CD14-positive monocyte (primary cell): ENCODE data around the gene TRIM62. TPM values are rescaled to one million over a fixed set of nuclear protein-coding genes. Genes with fewer than 3 reads are reported as not detected.

Source experiments
- DNase-seq, 3 donors: peaks; one replicate each; pipeline ENCODE4 v3.0.0-alpha.2; 2011 to 2022
- H2AFZ ChIP-seq: 2 replicates; pipeline ENCODE4 v1.6.0; 2012; ENCODE audit warnings: mild to moderate bottlenecking, low read depth, low read length, inconsistent platforms; ENCODE audit not compliant: insufficient read depth, poor library complexity, severe bottlenecking
- H3K27ac ChIP-seq, 2 donors: 1 replicate in 1 of 2; 2 replicates in 1 of 2; pipeline ENCODE4 v1.5.1; 2012 to 2013; ENCODE audit warnings: low read length in 2 of 2, control low read depth in 1 of 2, inconsistent platforms in 1 of 2, low read depth in 1 of 2, mild to moderate bottlenecking in 1 of 2
- H3K27me3 ChIP-seq, 2 donors: one replicate each; pipeline versions ENCODE4 v1.6.0 to v1.6.1; 2011 to 2013; ENCODE audit warnings: low read length in 2 of 2; ENCODE audit not compliant: control insufficient read depth in 2 of 2, insufficient read depth in 2 of 2
- H3K36me3 ChIP-seq, 2 donors: replicated peaks in 1 of 2; 1 replicate in 1 of 2; 2 replicates in 1 of 2; pipeline versions ENCODE4 v1.5.1 to v1.6.1; 2012 to 2013; ENCODE audit warnings: low read length in 2 of 2, control low read depth in 1 of 2, inconsistent platforms in 1 of 2, mild to moderate bottlenecking in 1 of 2; ENCODE audit not compliant: insufficient read depth in 2 of 2, control insufficient read depth in 1 of 2
- H3K4me1 ChIP-seq, 2 donors: 1 replicate in 1 of 2; 2 replicates in 1 of 2; pipeline versions ENCODE4 v1.5.1 to v1.6.1; 2012 to 2013; ENCODE audit warnings: low read length in 2 of 2, control low read depth in 1 of 2, inconsistent platforms in 1 of 2, mild to moderate bottlenecking in 1 of 2, moderate library complexity in 1 of 2; ENCODE audit not compliant: insufficient read depth in 2 of 2, control insufficient read depth in 1 of 2
- H3K4me2 ChIP-seq: replicated peaks from 2 replicates; pipeline ENCODE3; 2012; ENCODE audit warnings: low read length, moderate library complexity, mild to moderate bottlenecking; ENCODE audit not compliant: poor library complexity, severe bottlenecking; ENCODE audit errors: extremely low read depth
- H3K4me3 ChIP-seq, 3 experiments: fragments of 200-600 bp in 1 of 3; sonication (generic) in 1 of 3; replicated peaks in 1 of 3; 1 replicate in 2 of 3; 2 replicates in 1 of 3; pipeline ENCODE4 v1.5.1; 2011 to 2013; ENCODE audit warnings: low read length in 3 of 3, mild to moderate bottlenecking in 3 of 3, control low read depth in 2 of 3, low read depth in 2 of 3, inconsistent platforms in 1 of 3, moderate library complexity in 1 of 3
- H3K79me2 ChIP-seq: 2 replicates; pipeline ENCODE4 v1.6.0; 2012; ENCODE audit warnings: mild to moderate bottlenecking, control low read depth, inconsistent platforms, low read length, moderate library complexity; ENCODE audit not compliant: insufficient read depth
- H3K9ac ChIP-seq: 2 replicates; pipeline ENCODE4 v1.6.0; 2017; ENCODE audit warnings: low read length, mild to moderate bottlenecking; ENCODE audit not compliant: insufficient read depth, poor library complexity, severe bottlenecking
- H3K9me3 ChIP-seq, 2 donors: replicated peaks in 1 of 2; 1 replicate in 1 of 2; 2 replicates in 1 of 2; pipeline versions ENCODE4 v1.5.1 to v1.6.1; 2012 to 2013; ENCODE audit warnings: low read length in 2 of 2, control low read depth in 1 of 2; ENCODE audit not compliant: control insufficient read depth in 1 of 2, insufficient read depth in 1 of 2
- H4K20me1 ChIP-seq: 2 replicates; pipeline ENCODE4 v1.6.0; 2012; ENCODE audit warnings: mild to moderate bottlenecking, low read length, control low read depth, moderate library complexity; ENCODE audit not compliant: insufficient read depth
- H3K27ac Mint-ChIP-seq, 7 donors: one replicate each; pipeline ENCODE4 v1.8.0; 2020; ENCODE audit warnings: mild to moderate bottlenecking in 7 of 7, mixed read lengths in 7 of 7, moderate library complexity in 6 of 7, inconsistent platforms in 2 of 7
- H3K27me3 Mint-ChIP-seq, 3 donors: one replicate each; pipeline ENCODE4 v1.8.0; 2021 to 2022; ENCODE audit warnings: low read depth in 3 of 3, mild to moderate bottlenecking in 3 of 3, mixed read lengths in 3 of 3, moderate library complexity in 3 of 3, inconsistent platforms in 1 of 3
- H3K36me3 Mint-ChIP-seq, 2 donors: one replicate each; pipeline ENCODE4 v1.8.0; 2020; ENCODE audit warnings: mixed read lengths in 2 of 2, inconsistent platforms in 1 of 2, mild to moderate bottlenecking in 1 of 2
- H3K4me1 Mint-ChIP-seq: one replicate; pipeline ENCODE4 v1.8.0; 2020; ENCODE audit warnings: mild to moderate bottlenecking, mixed read lengths
- H3K4me3 Mint-ChIP-seq, 2 donors: one replicate each; pipeline ENCODE4 v1.8.0; 2020; ENCODE audit warnings: mild to moderate bottlenecking in 2 of 2, mixed read lengths in 2 of 2, moderate library complexity in 1 of 2
- H3K9me3 Mint-ChIP-seq, 7 donors: one replicate each; pipeline ENCODE4 v1.8.0; 2020 to 2022; ENCODE audit warnings: mixed read lengths in 7 of 7, mild to moderate bottlenecking in 6 of 7, moderate library complexity in 6 of 7, inconsistent platforms in 2 of 7
- whole genome bisulfite sequencing: methylation state at CpG from one replicate; pipeline ENCODE4 v1.1.5; 2013; ENCODE audit warnings: missing lambda C conversion rate; ENCODE audit not compliant: insufficient coverage; 5-methylcytosine and 5-hydroxymethylcytosine counted together
- intact Hi-C, 2 donors: fragments of 100-400 bp; cut with micrococcal nuclease; formaldehyde crosslinking; loops; one replicate each; pipeline versions ENCODE4 v1.15.0 to v1.15.1; 2023
- polyA plus RNA-seq, 3 donors: library from polyadenylated mRNA; depleted of rRNA in 1 of 3; unstranded in 2 of 3; stranded (reverse) in 1 of 3; fragments of 300-500 nt in 2 of 3; fragments of >200 nt in 1 of 3; fragmentation: Illumina TruSeq in 2 of 3; gene quantifications; 1 replicate in 2 of 3; 2 replicates in 1 of 3; pipeline ENCODE4 v1.2.3, GENCODE V29; 2012 to 2021
- TF ChIP-seq, protein P1 (sequence below): fragments of 200-600 bp; IDR thresholded peaks from one replicate; pipeline ENCODE4 v1.8.0; 2022; ENCODE audit warnings: antibody characterized with exemption, mild to moderate bottlenecking

The TRIM62 gene
- polyA plus RNA-seq, 3 donors: 1.7 to 8.1 (median 2.1) TPM

- Histone ChIP-seq H3K9ac (no peak overlapping the region), H3K79me2 (no peaks in the 10 kb centered on the region), H3K27me3 (peaks cover 9 to 18% of the 10 kb centered on the region in 2 donors), H2AFZ (no peak overlapping the region), H3K36me3 (peaks cover 0 to 6% of the 10 kb centered on the region in 2 donors), H4K20me1 (peaks cover 25% of the 10 kb centered on the region), H3K9me3 (no peaks in the 10 kb centered on the region), H3K4me3 (no peak overlapping the region), H3K27ac (no peak overlapping the region), H3K4me1 (peaks cover 11 to 23% of the 10 kb centered on the region in 2 donors), H3K4me2 (no peak overlapping the region)
- peaks cover 24% of the 10 kb centered on the region for H3K4me1 Mint-ChIP-seq
- intact Hi-C loops: loop anchor here in 1 of 2 donors (2.0 to 10.0 kb wide), 2 partner anchors 58 to 168 kb away; no protein-coding TSS in a partner anchor
- TF ChIP-seq, protein P1, sequence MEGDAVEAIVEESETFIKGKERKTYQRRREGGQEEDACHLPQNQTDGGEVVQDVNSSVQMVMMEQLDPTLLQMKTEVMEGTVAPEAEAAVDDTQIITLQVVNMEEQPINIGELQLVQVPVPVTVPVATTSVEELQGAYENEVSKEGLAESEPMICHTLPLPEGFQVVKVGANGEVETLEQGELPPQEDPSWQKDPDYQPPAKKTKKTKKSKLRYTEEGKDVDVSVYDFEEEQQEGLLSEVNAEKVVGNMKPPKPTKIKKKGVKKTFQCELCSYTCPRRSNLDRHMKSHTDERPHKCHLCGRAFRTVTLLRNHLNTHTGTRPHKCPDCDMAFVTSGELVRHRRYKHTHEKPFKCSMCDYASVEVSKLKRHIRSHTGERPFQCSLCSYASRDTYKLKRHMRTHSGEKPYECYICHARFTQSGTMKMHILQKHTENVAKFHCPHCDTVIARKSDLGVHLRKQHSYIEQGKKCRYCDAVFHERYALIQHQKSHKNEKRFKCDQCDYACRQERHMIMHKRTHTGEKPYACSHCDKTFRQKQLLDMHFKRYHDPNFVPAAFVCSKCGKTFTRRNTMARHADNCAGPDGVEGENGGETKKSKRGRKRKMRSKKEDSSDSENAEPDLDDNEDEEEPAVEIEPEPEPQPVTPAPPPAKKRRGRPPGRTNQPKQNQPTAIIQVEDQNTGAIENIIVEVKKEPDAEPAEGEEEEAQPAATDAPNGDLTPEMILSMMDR: no peak
- peaks cover 6 to 7% of the 10 kb centered on the region in 2 donors for H3K36me3 Mint-ChIP-seq
- no peak overlapping the region for H3K27ac Mint-ChIP-seq
- 64% methylated on average over 6 of the region's 8 CpGs for WGBS
- H3K27me3 Mint-ChIP-seq: peaks cover 14 to 30% (median 15%) of the 10 kb centered on the region in 3 donors
- DNase-seq: no peak
- H3K9me3 Mint-ChIP-seq: peaks cover 0 to 2% (median 0%) of the 10 kb centered on the region in 7 donors
- peak overlapping the region in 1 of 2 donors; percentile 69 for H3K4me3 Mint-ChIP-seq
Measured at GRCh38 chr1:33182896-33183295, 1.1 kb upstream of the TRIM62 start.

DNA sequence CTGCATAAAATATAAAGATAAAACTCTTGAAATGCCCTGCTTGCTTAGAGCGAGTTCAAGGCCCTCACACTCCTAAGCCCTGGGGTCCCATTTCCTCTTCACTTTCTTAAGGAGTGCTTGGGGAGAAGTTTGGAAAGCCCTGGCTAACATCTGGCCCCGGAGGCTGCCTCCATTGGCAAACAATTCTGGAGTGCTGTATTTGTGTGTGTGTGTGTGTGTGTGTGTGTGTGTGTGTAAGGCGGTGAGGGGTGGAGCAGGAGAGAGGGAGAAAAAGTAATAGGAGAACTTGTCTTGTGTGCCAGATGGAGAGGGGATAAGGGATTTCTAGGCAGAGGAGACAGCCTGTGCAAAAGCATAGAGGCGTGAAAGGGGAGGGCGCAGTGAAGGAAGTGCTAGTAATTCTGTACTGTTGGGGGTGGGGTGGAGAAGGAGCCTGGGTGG, 578 bp upstream of the TRIM62 start:
- Histone ChIP-seq H4K20me1 (peaks cover 27% of the 10 kb centered on the region), H3K36me3 (peaks cover 0 to 6% of the 10 kb centered on the region in 2 donors), H3K27ac (no peak overlapping the region), H3K4me3 (peak overlapping the region in 1 of 3 experiments; percentile 92), H3K4me1 (peaks cover 11 to 23% of the 10 kb centered on the region in 2 donors), H3K79me2 (no peaks in the 10 kb centered on the region), H2AFZ (peak overlapping the region; percentile 80), H3K27me3 (peaks cover 9 to 18% of the 10 kb centered on the region in 2 donors), H3K9me3 (no peaks in the 10 kb centered on the region), H3K4me2 (peak overlapping the region; percentile 100), H3K9ac (no peak overlapping the region)
- Mint-ChIP-seq H3K4me3 (peak overlapping the region; percentile 69 to 71), H3K27me3 (peaks cover 13 to 27% (median 15%) of the 10 kb centered on the region in 3 donors), H3K4me1 (peaks cover 24% of the 10 kb centered on the region), H3K27ac (no peak overlapping the region), H3K9me3 (peaks cover 0 to 2% (median 0%) of the 10 kb centered on the region in 7 donors), H3K36me3 (peaks cover 6 to 7% of the 10 kb centered on the region in 2 donors)
- TF ChIP-seq, protein P1: no peak
- intact Hi-C loops: loop anchor here in 1 of 2 donors (2.0 to 10.0 kb wide), 2 partner anchors 58 to 168 kb away; no protein-coding TSS in a partner anchor
- 54% methylated on average over 3 of the region's 5 CpGs for WGBS
- DNase-seq: no peak
